ENCODE results near the gene TRMO.

GRCh38 chr9:97919217-97919813 lies 3.0 kb downstream of the TRMO start:
- TF ChIP-seq POLR2AphosphoS5 (IDR thresholded peaks at IDR 0.05; ENCODE audit: low read depth, low read length), result no peak
- no peak for TF ChIP-seq ZNF546 (CRISPR knock-in tag; conservative IDR thresholded peaks at IDR 0.05)
- no peak for TF ChIP-seq MEF2D (CRISPR knock-in tag; IDR thresholded peaks at IDR 0.05)
- TF ChIP-seq TCF7 (IDR thresholded peaks at IDR 0.05; ENCODE audit: low read depth), result no peak
- TF ChIP-seq CTCF (CRISPR knock-in tag; IDR thresholded peaks at IDR 0.05), result no peak
- TF ChIP-seq MAX (IDR thresholded peaks at IDR 0.05), result no peak
- TF ChIP-seq ZKSCAN1 (IDR thresholded peaks at IDR 0.05; ENCODE audit: low read length), result no peak
- TF ChIP-seq ZNF552 (CRISPR knock-in tag; IDR thresholded peaks at IDR 0.05; ENCODE audit: borderline replicate concordance), result no peak
- TF ChIP-seq ZNF670 (CRISPR knock-in tag; IDR thresholded peaks at IDR 0.05; ENCODE audit: borderline replicate concordance), result no peak
- no peak for TF ChIP-seq ZSCAN29 (CRISPR knock-in tag; conservative IDR thresholded peaks at IDR 0.05)
- no peak for TF ChIP-seq HMGXB4 (CRISPR knock-in tag; IDR thresholded peaks at IDR 0.05; ENCODE audit: borderline replicate concordance in 1 of 2, low read depth in 1 of 2)
